Colonic mucosa (tissue), 4 donors: ENCODE results near the gene HLA-DRB5. TPM values are rescaled to one million over a fixed set of nuclear protein-coding genes. Genes with fewer than 3 reads are reported as not detected.
"Not testable (repeated sequence)": the region's sequence is repeated elsewhere in the genome, so short reads cannot be mapped to it uniquely, and the experiment has no call there.

ENCODE experiments used
- DNase-seq: peaks from one replicate; pipeline ENCODE4 v3.0.0-alpha.2; 2020
- H3K27ac ChIP-seq: fragments of 200-600 bp; one replicate; pipeline ENCODE4 v1.8.0; 2021
- H3K27me3 ChIP-seq: fragments of 200-600 bp; one replicate; pipeline ENCODE4 v1.8.0; 2021
- H3K36me3 ChIP-seq: fragments of 200-600 bp; one replicate; pipeline ENCODE4 v1.8.0; 2021
- H3K4me1 ChIP-seq: fragments of 200-600 bp; one replicate; pipeline ENCODE4 v1.8.0; 2021; ENCODE audit warnings: mild to moderate bottlenecking
- H3K4me3 ChIP-seq: fragments of 200-600 bp; one replicate; pipeline ENCODE4 v1.8.0; 2021
- H3K9ac ChIP-seq, 2 donors: one replicate each; pipeline ENCODE4 v1.7.0; 2013; ENCODE audit warnings: control low read depth in 2 of 2, low read depth in 2 of 2, low read length in 2 of 2
- H3K9me3 ChIP-seq: fragments of 200-600 bp; one replicate; pipeline ENCODE4 v1.8.0; 2021
- CTCF ChIP-seq: fragments of 200-600 bp; IDR thresholded peaks from one replicate; pipeline ENCODE4 v1.8.0; 2022; ENCODE audit warnings: antibody characterized with exemption, mild to moderate bottlenecking
- intact Hi-C: fragments of 100-400 bp; cut with DNase I; formaldehyde crosslinking; loops from one replicate; pipeline ENCODE4 v1.14.1; 2022
- total RNA-seq, 2 donors: library from RNA; stranded (reverse); fragmentation: NEBNext Ultra II Directional in 1 of 2; extraction: Animal tissue kit (Norgen Biotek cat#: 25700) in 1 of 2; gene quantifications; one replicate each; pipeline ENCODE4 v1.2.1, GENCODE V29; 2021
- donor health status: healthy.
- donor health status: DM: no; HTN: no; CAD: no.
- donor health status: DM: no; HTN: no; CAD: no.

Gene HLA-DRB5
- total RNA-seq, 2 donors from 2014 or later = 4.8 to 26.7 TPM

GRCh38 chr6:32475392-32476206, 54.5 kb downstream of the HLA-DRB5 start:
- TF ChIP-seq CTCF = no peak
- no peak for DNase-seq
- H3K4me3 ChIP-seq = no peak overlapping the region

GRCh38 chr6:32473376-32474348, 56.4 kb downstream of the HLA-DRB5 start:
- DNase-seq, H3K4me3 ChIP-seq, H3K27ac ChIP-seq, H3K9ac ChIP-seq, H3K4me1 ChIP-seq, H3K27me3 ChIP-seq, H3K9me3 ChIP-seq, intact Hi-C loops, H3K36me3 ChIP-seq: not testable (repeated sequence)

More at GRCh38 chr6:32475392-32476206, 54.5 kb downstream of the HLA-DRB5 start:
- no peaks in the 10 kb centered on the region for H3K27me3 ChIP-seq
- no peaks in the 10 kb centered on the region for H3K9me3 ChIP-seq
- no peak overlapping the region for H3K27ac ChIP-seq
- no peaks in the 10 kb centered on the region for H3K4me1 ChIP-seq
- intact Hi-C loops = no loop called here
- H3K36me3 ChIP-seq = no peaks in the 10 kb centered on the region
- H3K9ac ChIP-seq = no peak overlapping the region

GRCh38 chr6:32472781-32473375, 57.2 kb downstream of the HLA-DRB5 start:
- no peak overlapping the region for H3K9ac ChIP-seq
- H3K4me3 ChIP-seq = no peak overlapping the region
- H3K4me1 ChIP-seq = no peaks in the 10 kb centered on the region
- no peak for DNase-seq
- no peak for TF ChIP-seq CTCF
- intact Hi-C loops = no loop called here
- no peaks in the 10 kb centered on the region for H3K27me3 ChIP-seq
- no peaks in the 10 kb centered on the region for H3K9me3 ChIP-seq
- no peak overlapping the region for H3K27ac ChIP-seq
- no peaks in the 10 kb centered on the region for H3K36me3 ChIP-seq

- intact Hi-C loops, H3K36me3 ChIP-seq, H3K4me1 ChIP-seq, H3K27ac ChIP-seq, DNase-seq, H3K9ac ChIP-seq, H3K9me3 ChIP-seq, H3K27me3 ChIP-seq, H3K4me3 ChIP-seq: not testable (repeated sequence)
These were observed 62.2 kb downstream of the HLA-DRB5 start for GRCh38 chr6:32467743-32468503.

Other genes starting within 250 kb of the HLA-DRB5 start
- not detected for gene TSBP1, start 158.4 kb downstream of the HLA-DRB5 start, total RNA-seq
- gene BTNL2, start 123.1 kb downstream of the HLA-DRB5 start, total RNA-seq = not detected
- 100 to 1,000 TPM in 1 of 2 donors, 10 to 100 TPM in 1; 44.3 to 185 TPM for gene HLA-DRA, start 90.4 kb downstream of the HLA-DRB5 start, total RNA-seq
- gene HLA-DRB1, start 59.6 kb upstream of the HLA-DRB5 start, total RNA-seq = 10 to 100 TPM; 22.5 to 39.3 TPM
- gene HLA-DQA1, start 107.1 kb upstream of the HLA-DRB5 start, total RNA-seq = 10 to 100 TPM in 1 of 2 donors, 1 to 10 TPM in 1; 8.1 to 13.5 TPM
- 1 to 10 TPM; 1.8 to 6.5 TPM for gene HLA-DQB1, start 136.4 kb upstream of the HLA-DRB5 start, total RNA-seq
- 1 to 10 TPM in 1 of 2 donors, under 1 TPM in 1; 0.67 to 5.7 TPM for gene HLA-DQA2, start 211.1 kb upstream of the HLA-DRB5 start, total RNA-seq
- gene HLA-DQB2, start 233.2 kb upstream of the HLA-DRB5 start, total RNA-seq = 1 to 10 TPM in 1 of 2 donors, under 1 TPM in 1; 0.40 to 4.4 TPM